ENCODE data around the gene MYRF. TPM values are rescaled to one million over a fixed set of nuclear protein-coding genes. Genes with fewer than 3 reads are reported as not detected.

Gene MYRF
- total RNA-seq, 1 donor from 2014 or later, result 1.9 TPM

DNA sequence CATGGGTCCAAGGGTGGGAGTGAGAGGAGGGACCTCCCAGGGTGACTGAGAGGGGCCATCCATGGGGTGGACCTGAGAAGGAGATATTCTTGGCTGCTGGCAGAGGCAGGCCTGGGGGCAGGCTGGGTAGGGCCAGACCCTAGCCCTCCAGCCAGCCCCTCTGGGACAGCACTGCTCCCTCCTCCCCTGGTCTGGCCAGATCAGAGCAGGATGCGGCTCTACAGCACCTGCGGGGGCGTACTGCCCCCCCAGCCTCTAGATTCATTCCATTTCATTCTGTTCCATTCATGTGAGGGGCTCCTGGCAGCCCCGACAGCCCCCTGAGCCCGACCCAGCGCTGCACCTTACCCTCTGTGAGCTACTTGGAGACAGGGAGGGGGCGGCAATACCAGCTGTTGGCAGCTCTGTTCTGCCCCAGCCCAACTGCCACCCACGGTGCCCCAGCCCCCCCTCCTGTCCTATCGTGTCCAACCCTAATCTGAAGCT, 34.3 kb upstream of the MYRF start:
- Histone ChIP-seq H3K4me3 (peak overlapping the region; percentile 38), H3K4me2 (peak overlapping the region; percentile 71), H4K20me1 (ENCODE audit: low read depth) (no peaks in the 10 kb centered on the region), H2AFZ (replicated peaks) (no peak overlapping the region), H3F3A (ENCODE audit: low read depth) (peaks cover 18% of the 10 kb centered on the region), H3K9me3 (ENCODE audit: low read depth) (no peaks in the 10 kb centered on the region), H3K9ac (no peak overlapping the region), H3K27me3 (no peaks in the 10 kb centered on the region), H3K4me1 (peaks cover 38% of the 10 kb centered on the region), H3K79me2 (ENCODE audit: low read depth) (no peaks in the 10 kb centered on the region), H3K27ac (no peak overlapping the region), H3K36me3 (no peaks in the 10 kb centered on the region)
- TF ChIP-seq, protein P1, sequence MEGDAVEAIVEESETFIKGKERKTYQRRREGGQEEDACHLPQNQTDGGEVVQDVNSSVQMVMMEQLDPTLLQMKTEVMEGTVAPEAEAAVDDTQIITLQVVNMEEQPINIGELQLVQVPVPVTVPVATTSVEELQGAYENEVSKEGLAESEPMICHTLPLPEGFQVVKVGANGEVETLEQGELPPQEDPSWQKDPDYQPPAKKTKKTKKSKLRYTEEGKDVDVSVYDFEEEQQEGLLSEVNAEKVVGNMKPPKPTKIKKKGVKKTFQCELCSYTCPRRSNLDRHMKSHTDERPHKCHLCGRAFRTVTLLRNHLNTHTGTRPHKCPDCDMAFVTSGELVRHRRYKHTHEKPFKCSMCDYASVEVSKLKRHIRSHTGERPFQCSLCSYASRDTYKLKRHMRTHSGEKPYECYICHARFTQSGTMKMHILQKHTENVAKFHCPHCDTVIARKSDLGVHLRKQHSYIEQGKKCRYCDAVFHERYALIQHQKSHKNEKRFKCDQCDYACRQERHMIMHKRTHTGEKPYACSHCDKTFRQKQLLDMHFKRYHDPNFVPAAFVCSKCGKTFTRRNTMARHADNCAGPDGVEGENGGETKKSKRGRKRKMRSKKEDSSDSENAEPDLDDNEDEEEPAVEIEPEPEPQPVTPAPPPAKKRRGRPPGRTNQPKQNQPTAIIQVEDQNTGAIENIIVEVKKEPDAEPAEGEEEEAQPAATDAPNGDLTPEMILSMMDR (IDR thresholded peaks at IDR 0.05), result no peak
- no peak for TF ChIP-seq EZH2phosphoT487 (IDR thresholded peaks at IDR 0.05)
- Mint-ChIP-seq H3K4me3 (peak overlapping the region; percentile 86), H3K27me3 (ENCODE audit: insufficient read depth, low read depth) (peaks cover 7% of the 10 kb centered on the region), H3K27ac (peak overlapping the region; percentile 96), H3K9me3 (no peaks in the 10 kb centered on the region), H3K36me3 (no peaks in the 10 kb centered on the region), H3K4me1 (peaks cover 51% of the 10 kb centered on the region)
- no peak for DNase-seq (ENCODE audit: low spot score)

DNA sequence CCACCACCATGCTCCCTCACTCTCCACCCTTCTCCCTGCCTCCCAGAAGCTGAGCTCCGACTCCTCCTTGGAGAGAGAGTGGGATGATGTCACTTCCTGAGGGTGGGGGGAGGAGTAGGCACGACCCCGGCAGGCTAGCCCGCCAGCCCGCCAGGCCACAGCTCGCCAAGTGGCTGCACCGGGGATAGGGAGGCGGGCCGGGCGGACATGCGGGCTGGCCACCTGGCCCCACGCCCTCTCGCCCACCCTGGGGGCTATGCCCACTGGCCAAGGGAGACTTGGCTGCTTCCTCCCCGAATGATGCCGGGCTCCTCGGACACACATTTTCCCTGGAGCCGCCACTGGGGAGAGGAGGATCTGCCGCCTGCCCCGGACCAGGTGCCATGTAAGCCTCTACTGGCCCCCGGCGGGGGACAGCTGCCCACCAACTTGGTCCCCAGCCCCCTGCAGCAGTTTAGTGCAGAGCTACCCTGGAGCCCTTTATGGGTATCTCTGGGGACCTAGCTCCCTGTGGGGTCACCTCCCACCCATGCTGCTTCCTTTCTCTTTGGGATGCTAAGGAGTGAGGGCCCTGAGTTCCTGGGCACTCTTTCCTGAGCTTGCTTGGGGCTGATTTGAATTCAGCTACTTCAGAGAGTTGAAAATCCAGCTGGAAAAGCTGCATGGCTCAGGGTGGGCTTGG, 33.7 kb upstream of the MYRF start:
- DNase-seq (ENCODE audit: low spot score), result peak; percentile 85
- Histone ChIP-seq H3K36me3 (no peaks in the 10 kb centered on the region), H3K9me3 (ENCODE audit: low read depth) (no peaks in the 10 kb centered on the region), H3K4me3 (peak overlapping the region; percentile 38), H3K9ac (no peak overlapping the region), H3K79me2 (ENCODE audit: low read depth) (no peaks in the 10 kb centered on the region), H3F3A (ENCODE audit: low read depth) (peaks cover 11% of the 10 kb centered on the region), H3K27me3 (no peaks in the 10 kb centered on the region), H4K20me1 (ENCODE audit: low read depth) (no peaks in the 10 kb centered on the region), H2AFZ (replicated peaks) (peak overlapping the region; percentile 75), H3K27ac (no peak overlapping the region), H3K4me2 (peak overlapping the region; percentile 71), H3K4me1 (peaks cover 35% of the 10 kb centered on the region)
- peak overlapping the region; percentile 86 for H3K4me3 Mint-ChIP-seq
- peak overlapping the region; percentile 87 for H3K27ac Mint-ChIP-seq
- TF ChIP-seq EZH2 (IDR thresholded peaks at IDR 0.05), result no peak
- no peak for TF ChIP-seq EZH2phosphoT487 (IDR thresholded peaks at IDR 0.05)
- TF ChIP-seq, protein P1 (IDR thresholded peaks at IDR 0.05), result no peak
- H3K4me1 Mint-ChIP-seq, result peaks cover 46% of the 10 kb centered on the region
- H3K36me3 Mint-ChIP-seq, result no peaks in the 10 kb centered on the region
- no peaks in the 10 kb centered on the region for H3K9me3 Mint-ChIP-seq
- peaks cover 5% of the 10 kb centered on the region for H3K27me3 Mint-ChIP-seq (ENCODE audit: insufficient read depth, low read depth)

DNA sequence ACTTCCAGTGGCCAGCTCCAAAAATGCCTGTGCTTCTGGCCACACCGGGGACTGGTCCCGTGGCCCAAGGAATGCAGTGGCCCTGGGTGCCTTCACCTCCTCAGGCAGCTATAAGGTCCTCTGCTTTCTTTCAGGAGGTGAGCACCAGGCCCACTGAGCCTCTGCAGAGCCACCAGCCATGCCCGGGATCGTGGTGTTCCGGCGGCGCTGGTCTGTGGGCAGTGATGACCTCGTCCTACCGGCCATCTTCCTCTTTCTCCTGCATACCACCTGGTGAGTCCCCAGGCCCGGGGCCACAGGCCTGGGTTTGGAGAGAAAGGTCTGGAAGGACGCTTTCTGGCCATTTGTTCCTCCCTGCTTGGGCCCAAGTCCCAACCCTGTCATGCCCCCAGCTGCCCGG, 32.5 kb upstream of the MYRF start:
- H4K20me1 ChIP-seq (ENCODE audit: low read depth), result no peaks in the 10 kb centered on the region
- no peak overlapping the region for H3K27ac ChIP-seq
- Mint-ChIP-seq H3K9me3 (no peaks in the 10 kb centered on the region), H3K4me1 (peaks cover 35% of the 10 kb centered on the region), H3K36me3 (peaks cover 2% of the 10 kb centered on the region), H3K27me3 (ENCODE audit: insufficient read depth, low read depth) (peaks cover 4% of the 10 kb centered on the region), H3K27ac (no peak overlapping the region), H3K4me3 (no peak overlapping the region)
- no peaks in the 10 kb centered on the region for H3K36me3 ChIP-seq
- peaks cover 10% of the 10 kb centered on the region for H3F3A ChIP-seq (ENCODE audit: low read depth)
- TF ChIP-seq, protein P1 (IDR thresholded peaks at IDR 0.05), result no peak
- TF ChIP-seq EZH2phosphoT487 (IDR thresholded peaks at IDR 0.05) (no peak), EZH2 (IDR thresholded peaks at IDR 0.05) (no peak)
- H3K4me2 ChIP-seq, result no peak overlapping the region
- H3K9ac ChIP-seq, result no peak overlapping the region
- H2AFZ ChIP-seq (replicated peaks), result no peak overlapping the region
- H3K4me3 ChIP-seq, result no peak overlapping the region
- DNase-seq (ENCODE audit: low spot score), result no peak
- H3K4me1 ChIP-seq, result peaks cover 27% of the 10 kb centered on the region
- H3K79me2 ChIP-seq (ENCODE audit: low read depth), result no peaks in the 10 kb centered on the region
- H3K9me3 ChIP-seq (ENCODE audit: low read depth), result no peaks in the 10 kb centered on the region
- H3K27me3 ChIP-seq, result no peaks in the 10 kb centered on the region

Data from neural progenitor cell (in vitro differentiated cells).